Keratinocyte (primary cell): ENCODE results near the gene CFI. TPM values are rescaled to one million over a fixed set of nuclear protein-coding genes. Genes with fewer than 3 reads are reported as not detected.

Experiments used
- DNase-seq: peaks from one replicate; pipeline ENCODE4 v3.0.0-alpha.2; 2011; ENCODE audit warnings: low read depth, missing footprints, low spot score
- FAIRE-seq: peaks from 2 replicates; lab custom pipeline; 2011; peaks lifted over from hg19 to GRCh38; lab: Jason Lieb, UNC
- H2AFZ ChIP-seq: 2 replicates; pipeline ENCODE4 v1.6.0; 2012; ENCODE audit warnings: low read length, control low read depth, inconsistent platforms; ENCODE audit not compliant: control insufficient read depth
- H3K27ac ChIP-seq: 2 replicates; pipeline ENCODE4 v1.5.1; 2011; ENCODE audit warnings: low read length; ENCODE audit not compliant: control insufficient read depth, insufficient read depth
- H3K27me3 ChIP-seq: 3 replicates; pipeline ENCODE4 v1.6.0; 2011; ENCODE audit warnings: low read length; ENCODE audit not compliant: control insufficient read depth, insufficient read depth; ENCODE audit errors: extremely low read depth
- H3K36me3 ChIP-seq, 2 experiments: 2 replicates in 1 of 2; 3 replicates in 1 of 2; pipeline ENCODE4 v1.5.1; 2011; ENCODE audit warnings: low read length in 2 of 2, mild to moderate bottlenecking in 1 of 2; ENCODE audit not compliant: control insufficient read depth in 2 of 2, insufficient read depth in 2 of 2; ENCODE audit errors: extremely low read depth in 1 of 2
- H3K4me1 ChIP-seq: 3 replicates; pipeline ENCODE4 v1.5.1; 2011; ENCODE audit warnings: low read length; ENCODE audit not compliant: control insufficient read depth, insufficient read depth; ENCODE audit errors: extremely low read depth
- H3K4me2 ChIP-seq: 3 replicates; pipeline ENCODE4 v1.6.0; 2011; ENCODE audit warnings: low read depth, low read length; ENCODE audit not compliant: control insufficient read depth, insufficient read depth; ENCODE audit errors: extremely low read depth
- H3K4me3 ChIP-seq, 3 experiments: fragments of 200-600 bp in 1 of 3; sonication (generic) in 1 of 3; 2 replicates in 2 of 3; 3 replicates in 1 of 3; pipeline ENCODE4 v1.5.1; 2011 to 2016; ENCODE audit warnings: low read length in 3 of 3, mild to moderate bottlenecking in 3 of 3, control low read depth in 2 of 3, inconsistent platforms in 1 of 3, low read depth in 1 of 3, mixed read lengths in 1 of 3, mixed run types in 1 of 3, moderate library complexity in 1 of 3; ENCODE audit not compliant: control insufficient read depth in 2 of 3, insufficient read depth in 2 of 3; ENCODE audit errors: extremely low read depth in 1 of 3
- H3K79me2 ChIP-seq: 2 replicates; pipeline ENCODE4 v1.6.0; 2012; ENCODE audit warnings: low read length; ENCODE audit not compliant: control insufficient read depth, insufficient read depth
- H3K9ac ChIP-seq: 3 replicates; pipeline ENCODE4 v1.6.0; 2011; ENCODE audit warnings: low read length; ENCODE audit not compliant: control insufficient read depth, insufficient read depth; ENCODE audit errors: extremely low read depth
- H3K9me1 ChIP-seq: 3 replicates; pipeline ENCODE4 v1.6.0; 2011; ENCODE audit warnings: low read length; ENCODE audit not compliant: control insufficient read depth, insufficient read depth; ENCODE audit errors: extremely low read depth
- H3K9me3 ChIP-seq: 2 replicates; pipeline ENCODE4 v1.5.1; 2012; ENCODE audit warnings: low read depth, low read length; ENCODE audit not compliant: control insufficient read depth
- H4K20me1 ChIP-seq: 3 replicates; pipeline ENCODE4 v1.6.0; 2011; ENCODE audit warnings: low read length; ENCODE audit not compliant: control insufficient read depth, insufficient read depth; ENCODE audit errors: extremely low read depth
- CTCF ChIP-seq, 3 experiments: IDR thresholded peaks in 1 of 3; conservative IDR thresholded peaks in 1 of 3; optimal IDR thresholded peaks in 1 of 3; 2 replicates in 2 of 3; 3 replicates in 1 of 3; pipeline versions ENCODE3 to v1.5.1; 2011; ENCODE audit warnings: low read length in 3 of 3, mild to moderate bottlenecking in 3 of 3, moderate library complexity in 2 of 3, control low read depth in 1 of 3, inconsistent platforms in 1 of 3; ENCODE audit not compliant: insufficient read depth in 2 of 3; ENCODE audit errors: extremely low read depth in 1 of 3
- EZH2 ChIP-seq: IDR thresholded peaks from one replicate; pipeline ENCODE4 v1.6.1; 2012; ENCODE audit warnings: inconsistent platforms, mild to moderate bottlenecking, low read length, moderate library complexity
- dilution Hi-C: fragments of 300-500 bp; cut with MboI; formaldehyde crosslinking; loops from one replicate; pipeline ENCODE4 v1.7.0; 2020; ENCODE audit warnings: low sequenced_read_pairs; ENCODE audit not compliant: extremely low pct_ligation_motif_present
- polyA plus RNA-seq, 5 experiments: library from polyadenylated mRNA; depleted of rRNA in 3 of 5; stranded (reverse) in 3 of 5; stranded (forward) in 1 of 5; unstranded in 1 of 5; fragments of >200 nt; gene quantifications; 1 replicate in 1 of 5; 2 replicates in 3 of 5; 3 replicates in 1 of 5; pipeline versions ENCODE4 v1.2.1 to v1.2.3, GENCODE V29; 2011 to 2012; ENCODE audit warnings: missing spikeins in 2 of 5, low read depth in 1 of 5, low replicate concordance in 1 of 5

CFI gene
- polyA plus RNA-seq, 1 donor (not counting 4 experiments of a cell fraction or from before 2014, with no cell fraction given), result not detected

- Histone ChIP-seq H4K20me1 (no peaks in the 10 kb centered on the region), H3K36me3 (peaks cover 0 to 10% of the 10 kb centered on the region in 2 experiments), H3K4me3 (no peak overlapping the region), H3K79me2 (peaks cover 31% of the 10 kb centered on the region), H3K27ac (no peak overlapping the region), H3K9me3 (no peaks in the 10 kb centered on the region), H3K9ac (no peak overlapping the region), H3K27me3 (no peaks in the 10 kb centered on the region), H3K4me2 (no peak overlapping the region), H3K9me1 (no peaks in the 10 kb centered on the region), H3K4me1 (no peaks in the 10 kb centered on the region), H2AFZ (no peak overlapping the region)
- DNase-seq (no peak), FAIRE-seq (no peak)
- dilution Hi-C loops, result no loop called here
- TF ChIP-seq EZH2, result no peak
- TF ChIP-seq CTCF (optimal IDR thresholded peaks at IDR 0.05 in 1 of 3, IDR thresholded peaks at IDR 0.05 in 1 of 3, conservative IDR thresholded peaks at IDR 0.05 in 1 of 3; ENCODE audit: extremely low read depth in 1 of 3, insufficient read depth in 2 of 3, low read length in 3 of 3), result no peak
These were observed 79.4 kb downstream of the CFI start for GRCh38 chr4:109722357-109722756.

DNA sequence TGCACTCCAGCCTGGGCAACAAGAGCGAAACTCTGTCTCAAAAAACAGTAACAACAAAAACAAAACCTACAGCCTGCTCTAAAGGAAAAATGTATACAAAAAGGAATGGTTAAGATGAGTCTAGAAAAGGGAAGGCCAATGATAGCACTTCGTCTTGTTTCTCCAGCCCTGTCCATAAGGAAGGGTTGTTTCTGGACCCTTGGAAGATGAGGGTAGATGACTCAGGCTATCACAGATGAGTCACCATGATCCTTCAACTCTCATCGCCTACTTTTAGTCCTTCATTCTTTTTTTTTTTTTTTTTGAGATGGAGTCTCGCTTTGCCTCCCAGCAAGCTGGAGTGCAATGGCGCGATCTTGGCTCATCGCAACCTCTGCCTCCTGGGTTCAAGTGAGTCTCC is 80.8 kb downstream of the CFI start:
- H3K9me1 ChIP-seq, result no peaks in the 10 kb centered on the region
- H3K4me1 ChIP-seq, result no peaks in the 10 kb centered on the region
- H3K36me3 ChIP-seq, result peaks cover 0 to 10% of the 10 kb centered on the region in 2 experiments
- H3K4me3 ChIP-seq, result no peak overlapping the region
- no peaks in the 10 kb centered on the region for H3K27me3 ChIP-seq
- H3K9me3 ChIP-seq, result no peaks in the 10 kb centered on the region
- no peak overlapping the region for H3K9ac ChIP-seq
- H3K27ac ChIP-seq, result no peak overlapping the region
- H4K20me1 ChIP-seq, result no peaks in the 10 kb centered on the region
- no peak overlapping the region for H3K4me2 ChIP-seq
- dilution Hi-C loops, result no loop called here
- H2AFZ ChIP-seq, result no peak overlapping the region
- H3K79me2 ChIP-seq, result peaks cover 21% of the 10 kb centered on the region
- DNase-seq (no peak), FAIRE-seq (no peak)
- TF ChIP-seq EZH2 (no peak), CTCF (optimal IDR thresholded peaks at IDR 0.05 in 1 of 3, IDR thresholded peaks at IDR 0.05 in 1 of 3, conservative IDR thresholded peaks at IDR 0.05 in 1 of 3; ENCODE audit: extremely low read depth in 1 of 3, insufficient read depth in 2 of 3, low read length in 3 of 3) (no peak)
